ENCODE measurements around the gene AKIRIN2. TPM values are rescaled to one million over a fixed set of nuclear protein-coding genes. Genes with fewer than 3 reads are reported as not detected.

AKIRIN2 gene
- total and polyA plus RNA-seq, 10 of the 15 experiments (the other 5 are each of a cell fraction or from before 2014, with no cell fraction given): 12.7 to 82.2 (median 42.6) TPM

DNA sequence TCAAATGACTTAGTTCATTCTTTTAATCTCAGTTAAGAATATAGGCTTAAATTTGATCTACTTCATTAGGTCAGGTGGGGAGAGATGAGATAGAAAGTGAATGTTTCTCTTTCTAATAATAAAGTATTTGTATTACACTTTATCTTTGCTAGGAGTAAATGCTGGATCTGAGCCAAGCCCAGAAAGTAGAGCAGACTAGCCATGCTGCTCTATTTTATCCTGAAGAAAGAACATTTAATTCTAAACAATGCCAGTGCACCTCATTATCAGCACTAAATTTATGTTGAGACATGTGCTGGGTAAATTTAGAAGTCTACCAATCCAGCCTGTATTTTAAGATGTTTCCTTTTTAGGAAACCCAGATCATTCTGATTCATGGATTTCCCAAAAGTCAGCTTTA is 43.5 kb downstream of the AKIRIN2 start (continued):
- TF ChIP-seq, protein P1, sequence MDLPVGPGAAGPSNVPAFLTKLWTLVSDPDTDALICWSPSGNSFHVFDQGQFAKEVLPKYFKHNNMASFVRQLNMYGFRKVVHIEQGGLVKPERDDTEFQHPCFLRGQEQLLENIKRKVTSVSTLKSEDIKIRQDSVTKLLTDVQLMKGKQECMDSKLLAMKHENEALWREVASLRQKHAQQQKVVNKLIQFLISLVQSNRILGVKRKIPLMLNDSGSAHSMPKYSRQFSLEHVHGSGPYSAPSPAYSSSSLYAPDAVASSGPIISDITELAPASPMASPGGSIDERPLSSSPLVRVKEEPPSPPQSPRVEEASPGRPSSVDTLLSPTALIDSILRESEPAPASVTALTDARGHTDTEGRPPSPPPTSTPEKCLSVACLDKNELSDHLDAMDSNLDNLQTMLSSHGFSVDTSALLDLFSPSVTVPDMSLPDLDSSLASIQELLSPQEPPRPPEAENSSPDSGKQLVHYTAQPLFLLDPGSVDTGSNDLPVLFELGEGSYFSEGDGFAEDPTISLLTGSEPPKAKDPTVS (IDR thresholded peaks at IDR 0.05; ENCODE audit: low read depth, low read length): no peak
- TF ChIP-seq, protein P2, sequence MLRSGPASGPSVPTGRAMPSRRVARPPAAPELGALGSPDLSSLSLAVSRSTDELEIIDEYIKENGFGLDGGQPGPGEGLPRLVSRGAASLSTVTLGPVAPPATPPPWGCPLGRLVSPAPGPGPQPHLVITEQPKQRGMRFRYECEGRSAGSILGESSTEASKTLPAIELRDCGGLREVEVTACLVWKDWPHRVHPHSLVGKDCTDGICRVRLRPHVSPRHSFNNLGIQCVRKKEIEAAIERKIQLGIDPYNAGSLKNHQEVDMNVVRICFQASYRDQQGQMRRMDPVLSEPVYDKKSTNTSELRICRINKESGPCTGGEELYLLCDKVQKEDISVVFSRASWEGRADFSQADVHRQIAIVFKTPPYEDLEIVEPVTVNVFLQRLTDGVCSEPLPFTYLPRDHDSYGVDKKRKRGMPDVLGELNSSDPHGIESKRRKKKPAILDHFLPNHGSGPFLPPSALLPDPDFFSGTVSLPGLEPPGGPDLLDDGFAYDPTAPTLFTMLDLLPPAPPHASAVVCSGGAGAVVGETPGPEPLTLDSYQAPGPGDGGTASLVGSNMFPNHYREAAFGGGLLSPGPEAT (IDR thresholded peaks at IDR 0.05; ENCODE audit: low read depth): no peak
- no peak for TF ChIP-seq RELA (IDR thresholded peaks at IDR 0.05; ENCODE audit: borderline replicate concordance, partially characterized antibody)
- TF ChIP-seq EZH2 (IDR thresholded peaks at IDR 0.05; ENCODE audit: borderline replicate concordance, control insufficient read depth, low read depth, low read length): no peak
- TF ChIP-seq NFYA (IDR thresholded peaks at IDR 0.05; ENCODE audit: borderline replicate concordance, low read depth, low read length): no peak
- TF ChIP-seq TARDBP (IDR thresholded peaks at IDR 0.05; ENCODE audit: borderline replicate concordance): no peak
- TF ChIP-seq KLF5 (IDR thresholded peaks at IDR 0.05; ENCODE audit: partially characterized antibody): no peak
- TF ChIP-seq EP300 (IDR thresholded peaks at IDR 0.05; ENCODE audit: borderline replicate concordance in 1 of 2, control insufficient read depth in 1 of 2, low read depth in 2 of 2, low read length in 2 of 2): no peak
- no peak for TF ChIP-seq NFXL1 (IDR thresholded peaks at IDR 0.05; ENCODE audit: borderline replicate concordance)
- TF ChIP-seq, protein P3, sequence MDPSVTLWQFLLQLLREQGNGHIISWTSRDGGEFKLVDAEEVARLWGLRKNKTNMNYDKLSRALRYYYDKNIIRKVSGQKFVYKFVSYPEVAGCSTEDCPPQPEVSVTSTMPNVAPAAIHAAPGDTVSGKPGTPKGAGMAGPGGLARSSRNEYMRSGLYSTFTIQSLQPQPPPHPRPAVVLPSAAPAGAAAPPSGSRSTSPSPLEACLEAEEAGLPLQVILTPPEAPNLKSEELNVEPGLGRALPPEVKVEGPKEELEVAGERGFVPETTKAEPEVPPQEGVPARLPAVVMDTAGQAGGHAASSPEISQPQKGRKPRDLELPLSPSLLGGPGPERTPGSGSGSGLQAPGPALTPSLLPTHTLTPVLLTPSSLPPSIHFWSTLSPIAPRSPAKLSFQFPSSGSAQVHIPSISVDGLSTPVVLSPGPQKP (IDR thresholded peaks at IDR 0.05; ENCODE audit: low read depth, low read length): no peak

Data from GM12878 (cell line).